Measurements from ENCODE around the gene DGKH.
"Not testable (repeated sequence)": the region's sequence is repeated elsewhere in the genome, so short reads cannot be mapped to it uniquely, and the experiment has no call there.

DGKH gene

GRCh38 chr13:42119041-42119440 is 70.6 kb downstream of the DGKH start:
- no peak for TF ChIP-seq POLR2AphosphoS5 (IDR thresholded peaks at IDR 0.05; ENCODE audit: low read depth, low read length)
- no peak for TF ChIP-seq TAF1 (IDR thresholded peaks at IDR 0.05; ENCODE audit: borderline replicate concordance, low read depth, low read length)
- TF ChIP-seq POLR2A (IDR thresholded peaks at IDR 0.05; ENCODE audit: low read depth, low read length), result no peak
- FAIRE-seq (no peak), DNase-seq (ENCODE audit: insufficient read length) (no peak)

GRCh38 chr13:42119875-42120274 is 71.4 kb downstream of the DGKH start:
- DNase-seq (ENCODE audit: insufficient read length) (no peak), FAIRE-seq (no peak)
- TF ChIP-seq POLR2A (IDR thresholded peaks at IDR 0.05; ENCODE audit: low read depth, low read length) (no peak), TAF1 (IDR thresholded peaks at IDR 0.05; ENCODE audit: borderline replicate concordance, low read depth, low read length) (no peak), POLR2AphosphoS5 (IDR thresholded peaks at IDR 0.05; ENCODE audit: low read depth, low read length) (no peak)

- peak; percentile 46 for FAIRE-seq
- no peak for TF ChIP-seq POLR2AphosphoS5 (IDR thresholded peaks at IDR 0.05; ENCODE audit: low read depth, low read length)
- no peak for TF ChIP-seq TAF1 (IDR thresholded peaks at IDR 0.05; ENCODE audit: borderline replicate concordance, low read depth, low read length)
- TF ChIP-seq POLR2A (IDR thresholded peaks at IDR 0.05; ENCODE audit: low read depth, low read length), result no peak
- DNase-seq (ENCODE audit: insufficient read length), result no peak
Observed at GRCh38 chr13:42123600-42123999, 75.2 kb downstream of the DGKH start.

- FAIRE-seq (no peak), DNase-seq (ENCODE audit: insufficient read length) (no peak)
- TF ChIP-seq TAF1 (IDR thresholded peaks at IDR 0.05; ENCODE audit: borderline replicate concordance, low read depth, low read length) (no peak), POLR2A (IDR thresholded peaks at IDR 0.05; ENCODE audit: low read depth, low read length) (no peak), POLR2AphosphoS5 (IDR thresholded peaks at IDR 0.05; ENCODE audit: low read depth, low read length) (no peak)
Observed at GRCh38 chr13:42125046-42125445, 76.6 kb downstream of the DGKH start.

GRCh38 chr13:42127047-42127446 is 78.6 kb downstream of the DGKH start:
- TF ChIP-seq POLR2AphosphoS5 (IDR thresholded peaks at IDR 0.05; ENCODE audit: low read depth, low read length) (no peak), TAF1 (IDR thresholded peaks at IDR 0.05; ENCODE audit: borderline replicate concordance, low read depth, low read length) (no peak)
- no peak for FAIRE-seq

GRCh38 chr13:42129033-42129432 is 80.6 kb downstream of the DGKH start:
- no peak for TF ChIP-seq TAF1 (IDR thresholded peaks at IDR 0.05; ENCODE audit: borderline replicate concordance, low read depth, low read length)
- TF ChIP-seq POLR2AphosphoS5 (IDR thresholded peaks at IDR 0.05; ENCODE audit: low read depth, low read length), result no peak
- TF ChIP-seq POLR2A (IDR thresholded peaks at IDR 0.05; ENCODE audit: low read depth, low read length), result no peak
- no peak for DNase-seq (ENCODE audit: insufficient read length)
- no peak for FAIRE-seq

More at GRCh38 chr13:42127047-42127446, 78.6 kb downstream of the DGKH start:
- DNase-seq (ENCODE audit: insufficient read length), result no peak

- FAIRE-seq (no peak), DNase-seq (ENCODE audit: insufficient read length) (no peak)
- TF ChIP-seq POLR2AphosphoS5 (IDR thresholded peaks at IDR 0.05; ENCODE audit: low read depth, low read length) (no peak), TAF1 (IDR thresholded peaks at IDR 0.05; ENCODE audit: borderline replicate concordance, low read depth, low read length) (no peak)
Observed at GRCh38 chr13:42136518-42136917, 88.1 kb downstream of the DGKH start.

- FAIRE-seq, result peak; percentile 9
- no peak for DNase-seq (ENCODE audit: insufficient read length)
- TF ChIP-seq POLR2AphosphoS5 (IDR thresholded peaks at IDR 0.05; ENCODE audit: low read depth, low read length), result no peak
- TF ChIP-seq POLR2A (IDR thresholded peaks at IDR 0.05; ENCODE audit: low read depth, low read length), result no peak
- TF ChIP-seq TAF1 (IDR thresholded peaks at IDR 0.05; ENCODE audit: borderline replicate concordance, low read depth, low read length), result no peak
Observed at GRCh38 chr13:42137856-42138537, 89.5 kb downstream of the DGKH start.

GRCh38 chr13:42140494-42140893 is 92.0 kb downstream of the DGKH start:
- FAIRE-seq (no peak), DNase-seq (ENCODE audit: insufficient read length) (no peak)
- no peak for TF ChIP-seq POLR2AphosphoS5 (IDR thresholded peaks at IDR 0.05; ENCODE audit: low read depth, low read length)
- TF ChIP-seq POLR2A (IDR thresholded peaks at IDR 0.05; ENCODE audit: low read depth, low read length), result no peak
- TF ChIP-seq TAF1 (IDR thresholded peaks at IDR 0.05; ENCODE audit: borderline replicate concordance, low read depth, low read length), result no peak

- FAIRE-seq; DNase-seq (ENCODE audit: insufficient read length): not testable (repeated sequence)
Observed at GRCh38 chr13:42141052-42141451, 92.6 kb downstream of the DGKH start.

GRCh38 chr13:42146359-42146758 is 97.9 kb downstream of the DGKH start:
- FAIRE-seq, result no peak
- TF ChIP-seq POLR2AphosphoS5 (IDR thresholded peaks at IDR 0.05; ENCODE audit: low read depth, low read length) (no peak), TAF1 (IDR thresholded peaks at IDR 0.05; ENCODE audit: borderline replicate concordance, low read depth, low read length) (no peak), POLR2A (IDR thresholded peaks at IDR 0.05; ENCODE audit: low read depth, low read length) (no peak)
- no peak for DNase-seq (ENCODE audit: insufficient read length)

GRCh38 chr13:42148538-42148937 is 100.1 kb downstream of the DGKH start:
- TF ChIP-seq POLR2A (IDR thresholded peaks at IDR 0.05; ENCODE audit: low read depth, low read length) (no peak), POLR2AphosphoS5 (IDR thresholded peaks at IDR 0.05; ENCODE audit: low read depth, low read length) (no peak), TAF1 (IDR thresholded peaks at IDR 0.05; ENCODE audit: borderline replicate concordance, low read depth, low read length) (no peak)
- FAIRE-seq (no peak), DNase-seq (ENCODE audit: insufficient read length) (no peak)

- no peak for TF ChIP-seq TAF1 (IDR thresholded peaks at IDR 0.05; ENCODE audit: borderline replicate concordance, low read depth, low read length)
- TF ChIP-seq POLR2A (IDR thresholded peaks at IDR 0.05; ENCODE audit: low read depth, low read length), result no peak
- no peak for TF ChIP-seq POLR2AphosphoS5 (IDR thresholded peaks at IDR 0.05; ENCODE audit: low read depth, low read length)
- no peak for DNase-seq (ENCODE audit: insufficient read length)
- no peak for FAIRE-seq
Observed at GRCh38 chr13:42149136-42149535, 100.7 kb downstream of the DGKH start.
